Karpas-422 (cell line): ENCODE measurements around the gene LZTS3. TPM values are rescaled to one million over a fixed set of nuclear protein-coding genes. Genes with fewer than 3 reads are reported as not detected.
"Not testable (repeated sequence)": the region's sequence is repeated elsewhere in the genome, so short reads cannot be mapped to it uniquely, and the experiment has no call there.

Experiments
- DNase-seq: peaks from one replicate; pipeline ENCODE4 v3.0.0-alpha.2; 2015
- H2AFZ ChIP-seq: fragments of 200-600 bp; sonication (generic); 2 replicates; pipeline ENCODE4 v1.6.1; 2014; ENCODE audit warnings: antibody characterized with exemption, low read length, mixed read lengths
- H3K27ac ChIP-seq: fragments of 200-600 bp; sonication (generic); 2 replicates; pipeline ENCODE4 v1.5.1; 2014; ENCODE audit warnings: mild to moderate bottlenecking, low read length, moderate library complexity
- H3K27me3 ChIP-seq: fragments of 200-600 bp; sonication (generic); 2 replicates; pipeline ENCODE4 v1.6.1; 2014; ENCODE audit warnings: low read length, mixed read lengths
- H3K36me3 ChIP-seq: fragments of 200-600 bp; sonication (generic); 2 replicates; pipeline ENCODE4 v1.6.1; 2014; ENCODE audit warnings: low read length, mixed read lengths; ENCODE audit not compliant: insufficient read depth
- H3K4me1 ChIP-seq: fragments of 200-600 bp; sonication (generic); 2 replicates; pipeline ENCODE4 v1.6.1; 2014; ENCODE audit warnings: mild to moderate bottlenecking, low read length, mixed read lengths
- H3K4me2 ChIP-seq: fragments of 200-600 bp; sonication (generic); 2 replicates; pipeline ENCODE4 v1.6.1; 2014; ENCODE audit warnings: low read length, low read depth, mild to moderate bottlenecking; ENCODE audit not compliant: poor library complexity, severe bottlenecking
- H3K4me3 ChIP-seq: fragments of 200-600 bp; sonication (generic); 2 replicates; pipeline ENCODE4 v1.5.1; 2014; ENCODE audit warnings: mild to moderate bottlenecking, antibody characterized with exemption, low read length, mixed read lengths
- H3K79me2 ChIP-seq: fragments of 200-600 bp; sonication (generic); 2 replicates; pipeline ENCODE4 v1.6.1; 2014; ENCODE audit warnings: mild to moderate bottlenecking, low read length, mixed read lengths
- H3K9ac ChIP-seq: fragments of 200-600 bp; sonication (generic); 2 replicates; pipeline ENCODE4 v1.6.0; 2014; ENCODE audit warnings: low read length
- H3K9me2 ChIP-seq: fragments of 200-600 bp; sonication (generic), shearing (Covaris generic); replicated peaks from 2 replicates; pipeline ENCODE4 v1.6.0; 2014; ENCODE audit warnings: mild to moderate bottlenecking, low read length, moderate library complexity; ENCODE audit not compliant: insufficient read depth
- H3K9me3 ChIP-seq: fragments of 300-700, 200-600 bp; sonication (generic); 2 replicates; pipeline ENCODE4 v1.6.1; 2014; ENCODE audit warnings: low read length, mixed read lengths
- H4K20me1 ChIP-seq: fragments of 200-600 bp; sonication (generic); 2 replicates; pipeline ENCODE4 v1.6.1; 2014; ENCODE audit warnings: mild to moderate bottlenecking, antibody characterized with exemption, low read length, low read depth; ENCODE audit not compliant: insufficient read depth
- total RNA-seq: library from RNA; depleted of rRNA; stranded (reverse); fragments of >200 nt; shearing (Covaris generic); gene quantifications from 2 replicates; pipeline ENCODE4 v1.2.3, GENCODE V29; 2014; ENCODE audit warnings: low replicate concordance

Gene LZTS3
- total RNA-seq, 1 experiment from 2014 or later = 3.1 TPM

- H3K4me2 ChIP-seq = peak overlapping the region; percentile 91
- H4K20me1 ChIP-seq = peaks cover 22% of the 10 kb centered on the region
- H3K9ac ChIP-seq = peak overlapping the region; percentile 82
- peak overlapping the region; percentile 96; the same call in 1 of the 2 replicates for H2AFZ ChIP-seq
- H3K4me3 ChIP-seq = peak overlapping the region; percentile 89
- no peaks in the 10 kb centered on the region for H3K9me2 ChIP-seq
- no peak overlapping the region for H3K27ac ChIP-seq
- H3K9me3 ChIP-seq = no peaks in the 10 kb centered on the region
- DNase-seq = no peak
- H3K79me2 ChIP-seq = peaks cover 47% of the 10 kb centered on the region
- no peaks in the 10 kb centered on the region for H3K27me3 ChIP-seq
- peaks cover 38% of the 10 kb centered on the region for H3K4me1 ChIP-seq
- 0 out of 2 replicates have a peak, but pooled peaks cover 5% of the 10 kb centered on the region for H3K36me3 ChIP-seq
These were observed 12.9 kb downstream of the LZTS3 start for GRCh38 chr20:3160418-3160817.

- Histone ChIP-seq H3K27ac (0 out of 2 replicates have a peak overlapping the region, but pooled peaks have one; percentile 3), H3K27me3 (no peaks in the 10 kb centered on the region), H2AFZ (no peak overlapping the region), H3K36me3 (0 out of 2 replicates have a peak, but pooled peaks cover 9% of the 10 kb centered on the region), H3K9me2 (no peaks in the 10 kb centered on the region), H3K9me3 (no peaks in the 10 kb centered on the region), H3K4me3 (peak overlapping the region; percentile 89), H3K79me2 (peaks cover 59% of the 10 kb centered on the region), H3K9ac (peak overlapping the region; percentile 82), H4K20me1 (peaks cover 22% of the 10 kb centered on the region), H3K4me1 (peaks cover 38% of the 10 kb centered on the region), H3K4me2 (peak overlapping the region; percentile 91)
- DNase-seq = peak; percentile 52
These were observed 14.3 kb downstream of the LZTS3 start for GRCh38 chr20:3158968-3159431.

- H3K9me2 ChIP-seq = no peaks in the 10 kb centered on the region
- H3K9ac ChIP-seq = peak overlapping the region; percentile 22
- peaks cover 22% of the 10 kb centered on the region for H4K20me1 ChIP-seq
- H3K36me3 ChIP-seq = 0 out of 2 replicates have a peak, but pooled peaks cover 9% of the 10 kb centered on the region
- no peaks in the 10 kb centered on the region for H3K27me3 ChIP-seq
- peak overlapping the region; percentile 89 for H3K4me3 ChIP-seq
- no peak overlapping the region for H3K27ac ChIP-seq
- H2AFZ ChIP-seq = no peak overlapping the region
- H3K79me2 ChIP-seq = peaks cover 71% of the 10 kb centered on the region
- H3K4me2 ChIP-seq = peak overlapping the region; percentile 91
- no peaks in the 10 kb centered on the region for H3K9me3 ChIP-seq
- DNase-seq = no peak
- peaks cover 38% of the 10 kb centered on the region for H3K4me1 ChIP-seq
These were observed 15.5 kb downstream of the LZTS3 start for GRCh38 chr20:3157817-3158216.

GRCh38 chr20:3156811-3157619, 16.3 kb downstream of the LZTS3 start:
- Histone ChIP-seq H3K4me1 (peaks cover 32% of the 10 kb centered on the region), H3K27ac (no peak overlapping the region), H3K4me3 (peak overlapping the region; percentile 89; the same call in 1 of the 2 replicates), H3K9ac (peak overlapping the region; percentile 22), H2AFZ (no peak overlapping the region), H4K20me1 (peaks cover 22% of the 10 kb centered on the region), H3K9me3 (no peaks in the 10 kb centered on the region), H3K79me2 (peaks cover 79% of the 10 kb centered on the region), H3K4me2 (peak overlapping the region; percentile 91), H3K27me3 (no peaks in the 10 kb centered on the region), H3K36me3 (0 out of 2 replicates have a peak, but pooled peaks cover 9% of the 10 kb centered on the region), H3K9me2 (no peaks in the 10 kb centered on the region)
- no peak for DNase-seq

GRCh38 chr20:3152057-3152644, 21.2 kb downstream of the LZTS3 start:
- not testable (repeated sequence) for H3K9ac ChIP-seq

GRCh38 chr20:3150908-3151307, 22.4 kb downstream of the LZTS3 start:
- Histone ChIP-seq H3K4me2 (no peak overlapping the region), H3K9ac (no peak overlapping the region), H3K9me3 (no peaks in the 10 kb centered on the region), H3K27ac (no peak overlapping the region), H3K27me3 (no peaks in the 10 kb centered on the region), H3K4me3 (no peak overlapping the region), H3K9me2 (no peaks in the 10 kb centered on the region), H2AFZ (no peak overlapping the region), H3K4me1 (0 out of 2 replicates have a peak, but pooled peaks cover 2% of the 10 kb centered on the region), H4K20me1 (peaks cover 13% of the 10 kb centered on the region), H3K79me2 (peaks cover 92% of the 10 kb centered on the region), H3K36me3 (peaks cover 26% of the 10 kb centered on the region)
- no peak for DNase-seq

More at GRCh38 chr20:3152057-3152644, 21.2 kb downstream of the LZTS3 start:
- H2AFZ ChIP-seq, H3K27ac ChIP-seq, DNase-seq, H3K4me3 ChIP-seq, H3K9me2 ChIP-seq, H3K4me2 ChIP-seq, H3K27me3 ChIP-seq, H3K9me3 ChIP-seq: not testable (repeated sequence)
- H3K4me1 ChIP-seq = peaks cover 10% of the 10 kb centered on the region
- H3K36me3 ChIP-seq = peaks cover 26% of the 10 kb centered on the region
- peaks cover 94% of the 10 kb centered on the region for H3K79me2 ChIP-seq
- H4K20me1 ChIP-seq = peaks cover 14% of the 10 kb centered on the region

GRCh38 chr20:3146732-3147341, 26.5 kb downstream of the LZTS3 start:
- Histone ChIP-seq H4K20me1 (peaks cover 13% of the 10 kb centered on the region), H3K36me3 (peaks cover 19% of the 10 kb centered on the region), H3K9me2 (no peaks in the 10 kb centered on the region), H3K4me1 (no peaks in the 10 kb centered on the region), H3K27me3 (no peaks in the 10 kb centered on the region), H3K9ac (no peak overlapping the region), H3K4me3 (no peak overlapping the region), H3K9me3 (no peaks in the 10 kb centered on the region), H3K79me2 (peaks cover 83% of the 10 kb centered on the region), H3K27ac (no peak overlapping the region), H2AFZ (no peak overlapping the region), H3K4me2 (no peak overlapping the region)
- DNase-seq = no peak

- Histone ChIP-seq H3K4me1 (no peaks in the 10 kb centered on the region), H3K9me3 (no peaks in the 10 kb centered on the region), H3K9me2 (no peaks in the 10 kb centered on the region), H3K4me3 (no peak overlapping the region), H3K27ac (no peak overlapping the region), H3K27me3 (no peaks in the 10 kb centered on the region), H4K20me1 (no peaks in the 10 kb centered on the region), H3K79me2 (peaks cover 54% of the 10 kb centered on the region), H2AFZ (no peak overlapping the region), H3K4me2 (no peak overlapping the region), H3K36me3 (peaks cover 2% of the 10 kb centered on the region; the same call in 1 of the 2 replicates), H3K9ac (no peak overlapping the region)
- DNase-seq = no peak
These were observed 31.6 kb downstream of the LZTS3 start for GRCh38 chr20:3141757-3142156.
